ENCODE measurements around the gene PRPF39.

The PRPF39 gene, protein sequence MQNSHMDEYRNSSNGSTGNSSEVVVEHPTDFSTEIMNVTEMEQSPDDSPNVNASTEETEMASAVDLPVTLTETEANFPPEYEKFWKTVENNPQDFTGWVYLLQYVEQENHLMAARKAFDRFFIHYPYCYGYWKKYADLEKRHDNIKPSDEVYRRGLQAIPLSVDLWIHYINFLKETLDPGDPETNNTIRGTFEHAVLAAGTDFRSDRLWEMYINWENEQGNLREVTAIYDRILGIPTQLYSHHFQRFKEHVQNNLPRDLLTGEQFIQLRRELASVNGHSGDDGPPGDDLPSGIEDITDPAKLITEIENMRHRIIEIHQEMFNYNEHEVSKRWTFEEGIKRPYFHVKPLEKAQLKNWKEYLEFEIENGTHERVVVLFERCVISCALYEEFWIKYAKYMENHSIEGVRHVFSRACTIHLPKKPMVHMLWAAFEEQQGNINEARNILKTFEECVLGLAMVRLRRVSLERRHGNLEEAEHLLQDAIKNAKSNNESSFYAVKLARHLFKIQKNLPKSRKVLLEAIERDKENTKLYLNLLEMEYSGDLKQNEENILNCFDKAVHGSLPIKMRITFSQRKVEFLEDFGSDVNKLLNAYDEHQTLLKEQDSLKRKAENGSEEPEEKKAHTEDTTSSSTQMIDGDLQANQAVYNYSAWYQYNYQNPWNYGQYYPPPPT

DNA sequence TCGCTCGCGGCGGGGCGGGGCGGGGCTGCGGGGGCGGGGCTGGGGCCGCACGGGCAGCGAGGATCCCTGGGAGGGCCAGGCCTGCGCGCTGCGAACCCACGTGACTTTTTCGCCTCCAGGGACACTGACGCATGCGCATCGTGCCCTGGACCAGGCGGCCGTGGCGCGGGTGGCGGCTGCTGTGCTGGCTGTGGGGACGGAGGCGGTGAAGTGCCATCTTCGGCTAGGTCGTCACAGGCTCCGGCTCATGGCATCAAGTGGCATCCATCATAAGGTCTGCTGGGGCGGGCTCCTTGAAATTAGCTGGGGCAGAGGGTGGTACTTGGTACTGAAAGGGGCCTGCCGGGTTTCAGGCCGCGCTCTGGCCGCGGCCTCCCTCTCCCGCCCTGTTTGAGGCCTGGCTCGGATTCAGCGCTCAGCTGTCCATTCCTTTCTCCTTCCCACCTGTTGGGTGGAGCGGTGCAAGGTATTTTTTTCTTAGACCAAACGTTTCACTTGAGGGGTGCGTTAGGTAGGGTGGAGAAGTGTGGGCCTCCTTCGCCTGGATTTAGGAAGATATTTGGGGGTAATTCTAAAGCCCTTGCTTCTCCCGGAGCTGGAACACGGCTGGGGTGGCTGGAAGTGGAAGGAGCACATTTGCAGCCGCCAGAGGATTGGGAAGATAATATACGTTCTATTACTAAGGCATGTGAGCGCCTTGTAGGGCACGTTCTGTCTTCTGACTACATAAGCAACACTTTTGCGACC is at the start of gene PRPF39:
TSS of gene PRPF39 (plus strand) at position 141 of the 747 bp plus-strand sequence. CDS start 11,124 bp downstream, outside the sequence.
- peak; percentile 89 to 94 (median 90) for DNase-seq (ENCODE audit: low read depth in 2 of 3, low spot score in 1 of 3)

- no peak for DNase-seq (ENCODE audit: low read depth in 2 of 3, low spot score in 1 of 3)
These were observed 49.2 kb upstream of the PRPF39 start for GRCh38 chr14:45034730-45035129.

- DNase-seq (ENCODE audit: low read depth in 2 of 3, low spot score in 1 of 3) = no peak
These were observed 45.7 kb upstream of the PRPF39 start for GRCh38 chr14:45038256-45038655.

GRCh38 chr14:45038865-45039264 is 45.1 kb upstream of the PRPF39 start:
- no peak for DNase-seq (ENCODE audit: low read depth in 2 of 3, low spot score in 1 of 3)

GRCh38 chr14:45039390-45039789 is 44.5 kb upstream of the PRPF39 start:
- no peak for DNase-seq (ENCODE audit: low read depth in 2 of 3, low spot score in 1 of 3)

GRCh38 chr14:45041641-45042040 is 42.3 kb upstream of the PRPF39 start:
- DNase-seq (ENCODE audit: low read depth in 2 of 3, low spot score in 1 of 3) = no peak

GRCh38 chr14:45044638-45045037 is 39.3 kb upstream of the PRPF39 start:
- no peak for DNase-seq (ENCODE audit: low read depth in 2 of 3, low spot score in 1 of 3)

GRCh38 chr14:45048385-45048784 is 35.5 kb upstream of the PRPF39 start:
- no peak for DNase-seq (ENCODE audit: low read depth in 2 of 3, low spot score in 1 of 3)

GRCh38 chr14:45051180-45051579 is 32.7 kb upstream of the PRPF39 start:
- no peak for DNase-seq (ENCODE audit: low read depth in 2 of 3, low spot score in 1 of 3)

- no peak for DNase-seq (ENCODE audit: low read depth in 2 of 3, low spot score in 1 of 3)
These were observed 32.0 kb upstream of the PRPF39 start for GRCh38 chr14:45051896-45052295.

DNA sequence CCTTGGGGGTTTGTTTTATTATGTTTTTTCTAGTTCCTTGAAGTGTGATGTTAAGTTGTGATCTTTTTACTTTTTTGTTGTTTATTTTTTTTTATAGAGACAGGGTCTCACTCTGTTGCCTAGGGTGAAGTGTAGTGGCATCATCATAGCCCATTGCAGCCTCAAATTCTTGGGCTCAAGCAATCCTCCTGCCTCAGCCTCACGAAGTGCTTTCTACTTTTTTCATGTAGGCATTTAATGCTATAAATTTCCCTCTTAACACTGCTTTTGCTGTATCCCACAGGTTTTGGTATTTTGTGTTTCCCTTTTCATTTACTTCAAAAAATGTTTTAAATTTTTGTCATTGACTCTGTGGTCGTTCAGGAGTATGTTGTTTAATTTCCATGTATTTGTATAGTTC is 26.6 kb upstream of the PRPF39 start:
- DNase-seq (ENCODE audit: low read depth in 2 of 3, low spot score in 1 of 3) = no peak

GRCh38 chr14:45057881-45058364 is 26.0 kb upstream of the PRPF39 start:
- DNase-seq (ENCODE audit: low read depth in 2 of 3, low spot score in 1 of 3) = no peak

- no peak for DNase-seq (ENCODE audit: low read depth in 2 of 3, low spot score in 1 of 3)
These were observed 23.4 kb upstream of the PRPF39 start for GRCh38 chr14:45060551-45060950.

DNA sequence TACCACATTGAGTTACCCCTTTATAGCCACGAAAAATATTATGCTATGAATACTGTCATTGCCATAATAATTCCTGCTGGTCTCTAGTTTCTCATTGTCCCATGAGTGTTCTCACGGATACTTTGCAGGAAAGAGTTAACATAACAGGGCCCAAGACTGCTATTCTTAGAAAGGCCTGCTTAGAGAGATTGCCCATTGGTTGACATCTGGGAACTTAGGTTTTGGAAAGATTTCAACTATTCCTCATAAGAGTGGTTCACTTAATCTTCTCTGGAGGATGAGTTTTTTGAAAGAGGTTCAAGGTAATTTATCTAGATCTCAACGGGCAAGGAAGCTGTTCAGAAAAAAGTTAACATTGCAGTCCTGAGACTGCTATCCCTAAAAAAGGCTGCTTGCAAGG is 18.4 kb upstream of the PRPF39 start:
- no peak for DNase-seq (ENCODE audit: low read depth in 2 of 3, low spot score in 1 of 3)

GRCh38 chr14:45065956-45066355 is 18.0 kb upstream of the PRPF39 start:
- DNase-seq (ENCODE audit: low read depth in 2 of 3, low spot score in 1 of 3) = no peak

DNA sequence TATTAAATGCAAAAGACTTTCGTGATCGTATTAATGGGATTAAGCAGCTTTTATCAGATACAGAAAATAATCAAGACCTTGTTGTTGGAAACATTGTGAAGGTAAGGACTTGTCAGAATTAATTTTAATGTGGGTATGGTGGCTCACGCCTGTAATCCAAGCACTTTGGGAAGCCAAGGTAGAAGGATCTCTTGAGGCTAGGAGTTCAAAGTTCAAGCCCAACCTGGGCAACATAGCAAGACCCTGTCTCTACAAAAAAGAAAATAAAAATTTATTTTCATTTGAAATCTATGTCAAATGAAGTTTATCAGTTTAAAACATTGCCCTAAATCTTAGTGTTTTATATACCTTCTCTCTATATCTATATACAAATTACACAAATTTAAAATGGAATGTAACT is 17.2 kb upstream of the PRPF39 start:
- DNase-seq (ENCODE audit: low read depth in 2 of 3, low spot score in 1 of 3) = no peak

DNA sequence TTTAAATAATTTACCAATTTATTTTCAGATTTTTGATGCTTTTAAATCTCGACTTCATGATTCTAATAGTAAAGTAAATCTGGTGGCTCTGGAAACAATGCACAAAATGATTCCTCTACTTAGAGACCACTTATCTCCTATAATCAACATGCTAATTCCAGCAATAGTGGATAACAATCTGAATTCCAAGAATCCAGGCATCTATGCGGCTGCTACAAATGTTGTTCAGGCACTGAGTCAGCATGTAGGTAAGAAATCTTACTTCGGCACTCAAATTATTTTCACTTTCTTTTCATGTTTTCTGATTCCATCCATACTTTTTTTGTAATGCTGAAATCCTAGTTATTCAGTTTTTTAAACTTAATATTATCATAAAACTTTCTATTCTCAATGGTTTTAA is 15.5 kb upstream of the PRPF39 start:
- no peak for DNase-seq (ENCODE audit: low read depth in 2 of 3, low spot score in 1 of 3)

GRCh38 chr14:45070215-45070614 is 13.7 kb upstream of the PRPF39 start:
- DNase-seq (ENCODE audit: low read depth in 2 of 3, low spot score in 1 of 3) = no peak

GRCh38 chr14:45072126-45072525 is 11.8 kb upstream of the PRPF39 start:
- no peak for DNase-seq (ENCODE audit: low read depth in 2 of 3, low spot score in 1 of 3)

GRCh38 chr14:45073231-45073879 is 10.6 kb upstream of the PRPF39 start:
- DNase-seq (ENCODE audit: low read depth in 2 of 3, low spot score in 1 of 3) = no peak

GRCh38 chr14:45078323-45078722 is 5.6 kb upstream of the PRPF39 start:
- DNase-seq (ENCODE audit: low read depth in 2 of 3, low spot score in 1 of 3) = no peak

Data from stimulated activated CD4-positive, alpha-beta T cell treated with anti-CD3 and anti-CD28 coated beads, Interleukin-12 subunit alpha, Interleukin-12 subunit beta, amount 100 ng/mL, for 48 hours (primary cell).